OCI-LY7 (cell line): ENCODE results near the gene NAV2. TPM values are rescaled to one million over a fixed set of nuclear protein-coding genes. Genes with fewer than 3 reads are reported as not detected.

Experiments
- BruUV-seq: library from RNA; stranded (reverse); fragments of 400-500 nt; replicated peaks from 2 replicates; lab custom pipeline; 2021; lab: Mats Ljungman, UMichigan
- CTCF ChIA-PET: fragments of 300-600 bp; sonication (Branson Sonifier 250); formaldehyde crosslinking; loops from one replicate; lab custom pipeline; 2022; ENCODE audit warnings: antibody characterized with exemption; ENCODE audit not compliant: unreplicated experiment; lab: Charles Lee
- POLR2A ChIA-PET: fragments of 300-600 bp; sonication (Branson Sonifier 250); formaldehyde crosslinking; loops from one replicate; lab custom pipeline; 2022; ENCODE audit warnings: antibody characterized with exemption; lab: Charles Lee
- DNase-seq: peaks from one replicate; pipeline ENCODE4 v3.0.0-alpha.2; 2015; ENCODE audit warnings: low spot score
- H2AFZ ChIP-seq: fragments of 200-600 bp; sonication (generic), shearing (Covaris generic); 2 replicates; pipeline ENCODE4 v1.6.1; 2014; ENCODE audit warnings: mild to moderate bottlenecking, antibody characterized with exemption, low read length, moderate library complexity
- H3K27ac ChIP-seq: fragments of 200-600 bp; sonication (generic); 2 replicates; pipeline ENCODE4 v1.5.1; 2014; ENCODE audit warnings: mixed run types, low read depth, mild to moderate bottlenecking, moderate library complexity, low read length, inconsistent platforms; ENCODE audit not compliant: poor library complexity, severe bottlenecking
- H3K36me3 ChIP-seq: fragments of 200-600 bp; sonication (generic); 2 replicates; pipeline ENCODE4 v1.6.1; 2014; ENCODE audit warnings: mild to moderate bottlenecking, antibody characterized with exemption, low read length, moderate library complexity, mixed read lengths; ENCODE audit not compliant: insufficient read depth
- H3K4me1 ChIP-seq: fragments of 200-600 bp; sonication (generic); 2 replicates; pipeline ENCODE4 v1.5.1; 2014; ENCODE audit warnings: mild to moderate bottlenecking, low read length; ENCODE audit not compliant: insufficient read depth, poor library complexity, severe bottlenecking
- H3K4me2 ChIP-seq: fragments of 200-600 bp; sonication (generic); 2 replicates; pipeline ENCODE4 v1.6.1; 2014; ENCODE audit warnings: mild to moderate bottlenecking, low read length
- H3K4me3 ChIP-seq: fragments of 200-600 bp; sonication (generic); 2 replicates; pipeline ENCODE4 v1.5.1; 2014; ENCODE audit warnings: mild to moderate bottlenecking, low read depth, low read length; ENCODE audit not compliant: poor library complexity, severe bottlenecking
- H3K79me2 ChIP-seq: fragments of 200-600 bp; sonication (generic); 2 replicates; pipeline ENCODE4 v1.6.1; 2016; ENCODE audit warnings: low read depth, mild to moderate bottlenecking, low read length, moderate library complexity, mixed read lengths; ENCODE audit not compliant: insufficient read depth
- H3K9me2 ChIP-seq: fragments of 200-600 bp; sonication (generic); 2 replicates; pipeline ENCODE4 v1.6.1; 2016; ENCODE audit warnings: mild to moderate bottlenecking, low read length, mixed read lengths; ENCODE audit not compliant: insufficient read depth
- H3K9me3 ChIP-seq: fragments of 200-600 bp; sonication (generic); 2 replicates; pipeline ENCODE4 v1.6.1; 2014; ENCODE audit warnings: mild to moderate bottlenecking, mixed run types, low read length, mixed read lengths
- H4K20me1 ChIP-seq: fragments of 200-600 bp; sonication (generic); 2 replicates; pipeline ENCODE4 v1.6.1; 2014; ENCODE audit warnings: mild to moderate bottlenecking, antibody characterized with exemption, low read length, moderate library complexity, mixed read lengths; ENCODE audit not compliant: insufficient read depth
- CTCF ChIP-seq: fragments of 200-600 bp; sonication (generic); conservative IDR thresholded peaks from 2 replicates; pipeline ENCODE4 v1.5.1; 2014; ENCODE audit warnings: mild to moderate bottlenecking, antibody characterized with exemption, low read length, moderate library complexity, mixed read lengths
- EZH2phosphoT487 ChIP-seq: fragments of 200-600 bp; sonication (generic); IDR thresholded peaks from 2 replicates; pipeline ENCODE4 v1.6.1; 2018; ENCODE audit warnings: low read depth, borderline replicate concordance, mild to moderate bottlenecking, mixed run types, antibody characterized with exemption, low read length, moderate library complexity, mixed read lengths
- intact Hi-C: fragments of 100-400 bp; cut with micrococcal nuclease; formaldehyde crosslinking; loops from one replicate; pipeline ENCODE4 v1.10.0; 2022; ENCODE audit not compliant: unreplicated experiment
- microRNA-seq: library from miRNA; unstranded; fragments of <30 nt; microRNA quantifications from one replicate; pipeline ENCODE4 v1.2.0, GENCODE V29; 2022; ENCODE audit warnings: borderline replicate concordance
- small RNA-seq: library from RNA; depleted of rRNA; stranded (forward); fragments of <200 nt; gene quantifications from one replicate; pipeline ENCODE3, GENCODE V24; 2014
- total RNA-seq, 2 experiments: library from RNA; depleted of rRNA in 1 of 2; stranded (reverse); fragments of >200 nt in 1 of 2; shearing (Covaris generic) in 1 of 2; gene quantifications; 2 replicates each; pipeline ENCODE4 v1.2.3, GENCODE V29; 2014 to 2022

NAV2 gene
- total RNA-seq, 2 experiments from 2014 or later = 0.06 to 0.68 TPM

DNA sequence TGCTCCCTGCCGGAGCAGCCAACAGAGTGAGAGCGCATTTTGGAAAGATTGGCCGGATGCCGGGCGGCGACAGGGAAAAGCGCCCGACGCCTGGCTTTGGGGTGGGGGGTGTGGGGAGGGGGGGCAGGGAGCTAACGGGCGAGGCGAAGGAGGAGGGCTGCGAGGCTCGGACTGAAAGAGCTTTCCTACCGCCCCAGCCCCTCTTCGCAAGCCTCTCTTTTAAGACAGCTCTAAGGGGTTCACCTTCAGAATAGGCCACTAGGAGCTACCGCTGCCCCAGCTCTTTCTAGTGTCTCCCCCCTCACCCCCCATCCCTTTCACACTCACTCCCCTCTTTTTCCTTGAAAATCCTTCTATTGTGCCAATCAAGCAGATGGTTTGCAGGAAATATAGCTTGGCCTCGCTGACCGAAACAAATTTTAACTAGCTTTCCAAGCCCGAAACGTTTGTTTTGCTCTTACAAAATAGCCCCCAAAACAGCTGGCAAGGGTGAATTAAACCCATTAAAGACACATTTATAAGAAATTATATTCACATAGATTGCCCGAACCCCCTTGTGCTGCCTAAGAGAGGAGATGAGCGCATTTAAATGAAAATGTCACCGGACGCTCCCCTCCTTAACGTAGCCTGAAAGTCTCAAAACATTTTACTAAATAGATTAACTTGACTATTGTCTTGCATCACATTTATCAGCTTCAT is 451.3 kb downstream of the NAV2 start:
- H3K79me2 ChIP-seq = no peaks in the 10 kb centered on the region
- no peak overlapping the region for H3K4me3 ChIP-seq
- no peak overlapping the region for H2AFZ ChIP-seq
- ChIA-PET POLR2A (no interaction called here), CTCF (no interaction called here)
- H3K4me1 ChIP-seq = no peaks in the 10 kb centered on the region
- DNase-seq = no peak
- intact Hi-C loops = no loop called here
- H3K4me2 ChIP-seq = no peak overlapping the region
- no peak for TF ChIP-seq CTCF
- TF ChIP-seq EZH2phosphoT487 = no peak
- H4K20me1 ChIP-seq = no peaks in the 10 kb centered on the region
- BruUV-seq = no TSS peak
- no peaks in the 10 kb centered on the region for H3K36me3 ChIP-seq
- no peaks in the 10 kb centered on the region for H3K9me2 ChIP-seq
- no peak overlapping the region for H3K27ac ChIP-seq
- no peaks in the 10 kb centered on the region for H3K9me3 ChIP-seq

Small RNA genes lying within 50 kb of the gene (microRNA-seq; reads per million reads assigned to microRNA genes)
- gene MIR4694 = not detected

Small RNA genes lying within 50 kb of the gene (small RNA-seq; reads per million reads assigned to genes)
- not detected for gene MIR4694
